PC-3 (cell line): ENCODE results near the gene VCAN.

Experiments used
- CTCF ChIP-seq: fragments of 300-600 bp; sonication (generic); conservative IDR thresholded peaks from 2 replicates; pipeline ENCODE4 v1.5.1; 2017; ENCODE audit warnings: antibody characterized with exemption, low read depth, mild to moderate bottlenecking, low read length
- EZH2 ChIP-seq: fragments of 300-600 bp; sonication (generic); IDR thresholded peaks from one replicate; pipeline ENCODE4 v1.6.1; 2017; ENCODE audit warnings: antibody characterized with exemption, mild to moderate bottlenecking, low read length; ENCODE audit not compliant: unreplicated experiment
- EZH2phosphoT487 ChIP-seq: fragments of 300-600 bp; sonication (generic); IDR thresholded peaks from 2 replicates; pipeline ENCODE4 v1.6.1; 2018; ENCODE audit warnings: mild to moderate bottlenecking, antibody characterized with exemption, low read length, borderline replicate concordance

DNA sequence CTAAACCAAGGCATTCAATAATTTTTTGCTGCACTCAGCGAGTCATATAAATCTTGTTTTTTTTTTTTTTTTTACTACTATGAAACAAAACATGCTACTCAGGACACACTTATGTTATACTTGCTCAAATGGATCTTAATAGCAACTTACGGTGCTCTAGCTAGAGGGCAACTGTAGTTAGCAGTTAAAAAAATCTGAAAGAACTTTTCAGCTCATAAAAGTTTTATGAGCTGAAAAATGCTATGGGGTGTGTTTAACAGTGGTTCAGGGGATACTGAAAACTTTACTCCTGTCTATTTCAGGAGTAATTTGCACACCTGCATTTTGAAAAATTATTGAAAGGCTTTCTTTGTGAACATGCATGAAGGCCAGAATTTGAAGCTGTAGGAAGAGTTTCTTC lies 53.4 kb downstream of the VCAN start:
- TF ChIP-seq CTCF, result no peak
- no peak for TF ChIP-seq EZH2
- no peak for TF ChIP-seq EZH2phosphoT487
